ENCODE results near the gene DIS3L2.

DNA sequence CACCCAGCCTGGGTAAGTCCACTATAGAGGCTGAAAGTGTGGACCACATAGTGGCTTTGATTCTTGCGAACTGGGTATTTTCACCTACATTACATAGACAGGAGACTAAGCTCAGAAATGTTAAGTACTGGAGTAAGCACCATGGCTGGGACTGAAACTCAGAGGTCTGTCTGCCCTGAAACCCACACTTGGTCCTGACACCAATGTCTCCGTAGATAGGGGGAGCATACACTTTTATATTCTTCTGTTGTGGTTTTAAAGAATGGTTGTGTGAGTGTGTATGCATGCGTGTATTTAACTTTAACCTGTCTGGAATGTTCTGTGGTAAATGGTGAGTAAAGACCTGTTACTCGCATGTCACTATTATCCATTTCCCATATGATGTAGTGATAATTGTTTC, 25.0 kb upstream of the DIS3L2 start:
- TF ChIP-seq BHLHE40 (IDR thresholded peaks at IDR 0.05; ENCODE audit: borderline replicate concordance) = no peak
- TF ChIP-seq TARDBP (IDR thresholded peaks at IDR 0.05) = no peak
- no peak for TF ChIP-seq SUZ12 (IDR thresholded peaks at IDR 0.05)
- no peak for TF ChIP-seq FOXA1 (IDR thresholded peaks at IDR 0.05)
- no peak for TF ChIP-seq NFRKB (IDR thresholded peaks at IDR 0.05)
- TF ChIP-seq HDGF (IDR thresholded peaks at IDR 0.05; ENCODE audit: borderline replicate concordance) = no peak
- TF ChIP-seq FOXK2 (IDR thresholded peaks at IDR 0.05) = no peak
- TF ChIP-seq LEF1 (IDR thresholded peaks at IDR 0.05; ENCODE audit: borderline replicate concordance) = no peak
- TF ChIP-seq, protein P1, sequence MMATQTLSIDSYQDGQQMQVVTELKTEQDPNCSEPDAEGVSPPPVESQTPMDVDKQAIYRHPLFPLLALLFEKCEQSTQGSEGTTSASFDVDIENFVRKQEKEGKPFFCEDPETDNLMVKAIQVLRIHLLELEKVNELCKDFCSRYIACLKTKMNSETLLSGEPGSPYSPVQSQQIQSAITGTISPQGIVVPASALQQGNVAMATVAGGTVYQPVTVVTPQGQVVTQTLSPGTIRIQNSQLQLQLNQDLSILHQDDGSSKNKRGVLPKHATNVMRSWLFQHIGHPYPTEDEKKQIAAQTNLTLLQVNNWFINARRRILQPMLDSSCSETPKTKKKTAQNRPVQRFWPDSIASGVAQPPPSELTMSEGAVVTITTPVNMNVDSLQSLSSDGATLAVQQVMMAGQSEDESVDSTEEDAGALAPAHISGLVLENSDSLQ (IDR thresholded peaks at IDR 0.05) = no peak
- no peak for TF ChIP-seq SP1 (IDR thresholded peaks at IDR 0.05)

All from HEK293T (cell line).